ENCODE measurements around the gene NIN.

The NIN gene

DNA sequence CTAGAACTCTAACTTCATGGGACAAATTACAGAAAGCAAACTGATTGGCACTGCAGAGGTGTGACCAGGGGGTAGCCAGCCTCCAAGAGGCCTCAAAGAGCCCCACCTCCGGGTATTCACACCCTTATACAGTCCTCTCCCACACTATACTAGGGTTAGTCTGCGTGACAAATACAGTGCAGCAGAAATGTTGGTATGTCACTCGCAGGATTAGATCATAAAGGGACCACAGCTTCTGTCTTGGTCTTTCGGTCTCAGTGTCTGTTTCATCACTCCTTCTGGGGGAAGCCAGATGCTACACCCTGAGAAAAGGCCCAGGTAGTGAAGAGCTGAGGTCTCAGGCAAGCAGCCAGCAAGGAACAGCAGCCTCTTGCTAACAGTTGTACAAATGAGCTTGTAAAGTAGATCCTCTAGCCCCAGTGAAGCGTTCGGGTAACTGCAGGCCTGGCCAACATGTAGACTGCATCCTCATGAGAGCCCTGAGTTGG lies 94.0 kb downstream of the NIN start:
- no peak overlapping the region for H2AFZ ChIP-seq (ENCODE audit: low read length)
- no peaks in the 10 kb centered on the region for H3K9me3 ChIP-seq (ENCODE audit: low read length)
- no peak overlapping the region for H3K4me3 ChIP-seq (ENCODE audit: low read depth, low read length, poor library complexity, severe bottlenecking)
- H3K9me2 ChIP-seq (ENCODE audit: low read depth, low read length), result no peaks in the 10 kb centered on the region
- no peaks in the 10 kb centered on the region for H3K79me2 ChIP-seq (ENCODE audit: insufficient read depth, low read length)
- no peak for TF ChIP-seq EZH2 (IDR thresholded peaks at IDR 0.05; ENCODE audit: borderline replicate concordance, low read length)
- TF ChIP-seq, protein P1, sequence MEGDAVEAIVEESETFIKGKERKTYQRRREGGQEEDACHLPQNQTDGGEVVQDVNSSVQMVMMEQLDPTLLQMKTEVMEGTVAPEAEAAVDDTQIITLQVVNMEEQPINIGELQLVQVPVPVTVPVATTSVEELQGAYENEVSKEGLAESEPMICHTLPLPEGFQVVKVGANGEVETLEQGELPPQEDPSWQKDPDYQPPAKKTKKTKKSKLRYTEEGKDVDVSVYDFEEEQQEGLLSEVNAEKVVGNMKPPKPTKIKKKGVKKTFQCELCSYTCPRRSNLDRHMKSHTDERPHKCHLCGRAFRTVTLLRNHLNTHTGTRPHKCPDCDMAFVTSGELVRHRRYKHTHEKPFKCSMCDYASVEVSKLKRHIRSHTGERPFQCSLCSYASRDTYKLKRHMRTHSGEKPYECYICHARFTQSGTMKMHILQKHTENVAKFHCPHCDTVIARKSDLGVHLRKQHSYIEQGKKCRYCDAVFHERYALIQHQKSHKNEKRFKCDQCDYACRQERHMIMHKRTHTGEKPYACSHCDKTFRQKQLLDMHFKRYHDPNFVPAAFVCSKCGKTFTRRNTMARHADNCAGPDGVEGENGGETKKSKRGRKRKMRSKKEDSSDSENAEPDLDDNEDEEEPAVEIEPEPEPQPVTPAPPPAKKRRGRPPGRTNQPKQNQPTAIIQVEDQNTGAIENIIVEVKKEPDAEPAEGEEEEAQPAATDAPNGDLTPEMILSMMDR (IDR thresholded peaks at IDR 0.05; ENCODE audit: low read length), result no peak
- H4K20me1 ChIP-seq (ENCODE audit: insufficient read depth, low read length), result no peaks in the 10 kb centered on the region
- H3F3A ChIP-seq (ENCODE audit: insufficient read depth, low read length), result no peaks in the 10 kb centered on the region
- no peak overlapping the region for H3K4me2 ChIP-seq (ENCODE audit: low read length)
- H3K4me1 ChIP-seq (ENCODE audit: insufficient read depth, low read length, severe bottlenecking), result peaks cover 3% of the 10 kb centered on the region
- no peak overlapping the region for H3K9ac ChIP-seq (ENCODE audit: low read length)
- no peak overlapping the region for H3K27ac ChIP-seq (ENCODE audit: low read depth, low read length, poor library complexity, severe bottlenecking)
- no peaks in the 10 kb centered on the region for H3K27me3 ChIP-seq (ENCODE audit: insufficient read depth, low read length)
- H3K36me3 ChIP-seq (ENCODE audit: insufficient read depth, low read length), result peaks cover 96% of the 10 kb centered on the region

DNA sequence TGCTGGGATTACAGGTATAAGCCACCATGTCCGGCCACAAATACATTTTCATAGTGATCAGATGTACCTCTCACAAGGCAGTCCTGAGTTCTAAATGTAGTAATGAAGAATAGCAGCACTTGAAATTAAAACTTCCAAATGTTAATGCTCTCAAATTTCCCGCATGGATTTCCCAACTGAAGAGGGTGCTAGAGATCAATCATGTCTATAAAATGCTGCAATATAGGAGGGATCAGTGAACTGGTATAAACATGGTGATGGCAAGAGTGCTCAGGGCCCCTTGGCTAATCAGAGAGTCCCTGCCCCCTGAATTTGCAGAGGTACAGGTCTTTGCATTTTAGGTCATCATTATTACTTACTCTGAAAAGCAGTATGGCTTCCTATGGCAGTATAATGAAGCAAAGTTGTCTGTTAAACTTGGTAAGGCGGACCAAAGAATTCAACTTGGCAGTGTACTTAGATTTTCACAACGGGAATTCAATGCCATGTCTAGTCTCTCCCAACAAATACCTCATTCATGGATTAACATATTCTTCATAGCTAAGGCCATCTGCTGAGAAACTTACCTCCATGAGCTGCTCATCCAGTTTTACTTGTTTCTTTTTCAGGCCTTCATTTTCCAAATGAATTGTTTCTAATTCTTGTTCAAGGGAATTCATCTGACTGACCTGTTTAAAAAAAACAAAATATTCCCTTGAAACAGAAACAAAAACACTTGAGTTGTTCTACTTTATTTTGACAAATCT lies 95.8 kb downstream of the NIN start:
- H3K9ac ChIP-seq (ENCODE audit: low read length), result no peak overlapping the region
- no peak for TF ChIP-seq EZH2 (IDR thresholded peaks at IDR 0.05; ENCODE audit: borderline replicate concordance, low read length)
- TF ChIP-seq, protein P1 (IDR thresholded peaks at IDR 0.05; ENCODE audit: low read length), result no peak
- no peak overlapping the region for H2AFZ ChIP-seq (ENCODE audit: low read length)
- H3K36me3 ChIP-seq (ENCODE audit: insufficient read depth, low read length), result peaks cover 99% of the 10 kb centered on the region
- no peak overlapping the region for H3K4me2 ChIP-seq (ENCODE audit: low read length)
- peaks cover 3% of the 10 kb centered on the region for H3K4me1 ChIP-seq (ENCODE audit: insufficient read depth, low read length, severe bottlenecking)
- H3K79me2 ChIP-seq (ENCODE audit: insufficient read depth, low read length), result no peaks in the 10 kb centered on the region
- no peak overlapping the region for H3K27ac ChIP-seq (ENCODE audit: low read depth, low read length, poor library complexity, severe bottlenecking)
- H3F3A ChIP-seq (ENCODE audit: insufficient read depth, low read length), result no peaks in the 10 kb centered on the region
- H3K9me2 ChIP-seq (ENCODE audit: low read depth, low read length), result no peaks in the 10 kb centered on the region
- no peak overlapping the region for H3K4me3 ChIP-seq (ENCODE audit: low read depth, low read length, poor library complexity, severe bottlenecking)
- no peaks in the 10 kb centered on the region for H3K9me3 ChIP-seq (ENCODE audit: low read length)
- H4K20me1 ChIP-seq (ENCODE audit: insufficient read depth, low read length), result no peaks in the 10 kb centered on the region
- H3K27me3 ChIP-seq (ENCODE audit: insufficient read depth, low read length), result no peaks in the 10 kb centered on the region

DNA sequence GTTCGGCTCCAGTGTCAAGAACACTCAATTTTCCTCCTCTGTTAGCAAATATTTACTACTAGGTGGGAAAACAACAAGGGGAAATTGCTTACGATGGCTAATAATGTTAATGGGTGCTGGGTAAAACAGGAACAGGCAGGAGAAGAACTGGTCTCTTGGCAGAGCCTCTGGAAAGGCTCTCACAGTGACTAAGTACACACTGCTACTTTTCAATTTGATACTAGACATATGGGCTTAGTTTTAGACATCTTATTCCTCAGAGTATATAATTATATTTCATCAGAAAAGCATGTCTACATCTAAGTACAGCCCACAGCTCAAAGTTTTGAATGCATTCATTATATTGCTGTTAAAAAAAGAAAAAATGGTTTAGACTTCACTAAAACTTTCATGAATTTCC lies 97.5 kb downstream of the NIN start:
- Histone ChIP-seq H3K9ac (ENCODE audit: low read length) (no peak overlapping the region), H4K20me1 (ENCODE audit: insufficient read depth, low read length) (no peaks in the 10 kb centered on the region), H3K27me3 (ENCODE audit: insufficient read depth, low read length) (no peaks in the 10 kb centered on the region), H3K4me2 (ENCODE audit: low read length) (no peak overlapping the region), H2AFZ (ENCODE audit: low read length) (no peak overlapping the region), H3K9me3 (ENCODE audit: low read length) (no peaks in the 10 kb centered on the region), H3K27ac (ENCODE audit: low read depth, low read length, poor library complexity, severe bottlenecking) (no peak overlapping the region), H3K36me3 (ENCODE audit: insufficient read depth, low read length) (peaks cover 99% of the 10 kb centered on the region), H3F3A (ENCODE audit: insufficient read depth, low read length) (no peaks in the 10 kb centered on the region), H3K9me2 (ENCODE audit: low read depth, low read length) (no peaks in the 10 kb centered on the region), H3K79me2 (ENCODE audit: insufficient read depth, low read length) (no peaks in the 10 kb centered on the region), H3K4me1 (ENCODE audit: insufficient read depth, low read length, severe bottlenecking) (no peaks in the 10 kb centered on the region), H3K4me3 (ENCODE audit: low read depth, low read length, poor library complexity, severe bottlenecking) (no peak overlapping the region)
- TF ChIP-seq EZH2 (IDR thresholded peaks at IDR 0.05; ENCODE audit: borderline replicate concordance, low read length), result no peak
- TF ChIP-seq, protein P1 (IDR thresholded peaks at IDR 0.05; ENCODE audit: low read length), result no peak

Data from OCI-LY1 (cell line).